Measurements from ENCODE around the gene STX8.
"Not testable (repeated sequence)": the region's sequence is repeated elsewhere in the genome, so short reads cannot be mapped to it uniquely, and the experiment has no call there.

The STX8 gene

DNA sequence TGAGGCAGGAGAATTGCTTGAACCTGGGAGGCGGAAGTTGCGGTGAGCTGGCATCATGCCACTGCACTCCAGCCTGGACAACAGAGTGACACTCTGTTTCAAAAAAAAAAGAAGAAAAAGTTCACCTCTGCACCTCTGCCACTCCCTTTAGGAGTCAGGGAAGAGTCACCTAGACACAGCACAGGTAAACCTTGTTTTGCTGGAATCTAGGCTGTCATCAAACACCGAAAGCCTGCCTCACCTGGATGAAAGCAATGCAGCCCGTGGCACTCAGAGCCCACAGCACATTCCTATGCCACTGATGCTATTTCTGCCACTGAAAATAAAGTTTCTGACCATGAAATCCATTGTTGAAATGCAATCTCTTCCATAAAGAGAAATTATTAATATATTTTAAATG lies 23.0 kb upstream of the STX8 start:
- no peak for TF ChIP-seq CTCF (IDR thresholded peaks at IDR 0.05; ENCODE audit: insufficient read depth, low read depth, low read length, missing control alignments)
- no peak overlapping the region for H3K4me3 ChIP-seq (ENCODE audit: low read length)
- DNase-seq (ENCODE audit: low read depth) = peak; percentile 68

DNA sequence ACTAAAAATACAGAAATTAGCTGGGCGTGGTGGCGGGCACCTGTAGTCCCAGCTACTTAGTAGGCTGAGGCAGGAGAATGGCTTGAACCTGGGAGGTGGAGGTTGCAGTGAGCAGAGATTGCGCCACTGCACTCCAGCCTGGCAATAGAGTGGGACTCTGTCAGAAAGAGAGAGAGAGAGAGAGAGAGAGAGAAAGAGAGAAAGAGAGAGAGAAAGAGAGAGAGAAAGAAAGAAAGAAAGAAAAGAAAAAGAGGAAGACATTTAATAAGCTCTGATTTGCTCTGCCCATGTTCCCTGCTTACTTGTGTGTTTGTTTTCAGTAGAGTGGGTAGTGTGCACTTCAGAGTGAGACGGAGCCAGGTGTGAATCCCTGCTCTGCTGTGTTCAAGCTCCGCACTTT lies 22.0 kb upstream of the STX8 start:
- DNase-seq (ENCODE audit: low read depth); H3K4me3 ChIP-seq (ENCODE audit: low read length): not testable (repeated sequence)

DNA sequence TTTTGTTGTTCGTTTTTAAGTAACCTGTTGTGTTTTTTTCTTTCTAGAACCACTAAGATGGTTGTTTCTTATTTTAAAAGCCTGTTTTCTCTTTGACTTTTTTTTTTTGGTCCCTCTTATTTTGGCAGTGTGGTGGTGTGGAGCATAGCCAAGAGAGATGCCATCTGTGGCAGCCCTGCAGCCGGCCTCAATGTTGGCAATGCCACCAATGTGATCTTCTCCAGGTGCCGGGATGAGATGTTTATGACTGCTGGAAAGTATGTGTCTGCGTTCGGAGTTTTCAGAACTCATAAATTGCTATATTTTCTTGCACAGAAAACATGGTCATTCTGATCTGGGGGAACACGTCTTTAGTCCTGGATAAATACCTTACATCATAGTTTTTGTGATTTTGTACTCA lies 18.4 kb upstream of the STX8 start:
- DNase-seq (ENCODE audit: low read depth) = no peak

DNA sequence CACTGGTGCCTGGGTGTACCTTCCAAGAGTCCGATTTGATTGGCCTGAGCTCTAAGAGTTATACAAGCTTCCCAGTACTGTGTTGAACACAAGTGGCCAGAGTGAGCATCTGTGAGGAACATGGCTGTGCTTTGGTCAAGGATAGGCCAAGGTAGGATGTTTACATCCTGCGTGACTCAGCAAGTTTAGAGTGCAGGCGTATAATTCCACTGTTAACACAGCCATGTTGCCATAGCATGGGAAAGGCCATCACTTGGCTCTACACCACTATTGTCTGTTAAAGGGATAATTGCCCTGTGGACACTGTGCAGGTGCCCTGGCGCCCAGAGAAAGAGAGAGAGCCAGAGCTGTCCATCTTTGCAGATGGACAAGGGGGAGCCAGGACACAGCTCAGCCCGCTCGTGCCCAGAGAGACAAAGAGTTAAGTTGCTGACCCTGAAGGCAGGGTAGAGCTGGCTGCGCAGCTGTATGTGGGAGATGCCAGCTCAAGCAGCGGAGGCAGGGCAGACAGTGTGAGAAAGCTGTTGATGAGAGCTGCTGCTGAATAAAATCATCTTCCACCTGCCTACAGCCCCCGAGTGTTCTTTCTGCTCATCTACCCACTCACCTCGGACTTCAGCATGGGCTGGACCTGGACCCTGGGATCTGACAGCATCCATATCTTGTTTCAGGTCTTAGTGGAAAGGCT lies 12.5 kb upstream of the STX8 start:
- TF ChIP-seq CTCF (IDR thresholded peaks at IDR 0.05; ENCODE audit: insufficient read depth, low read depth, low read length, missing control alignments) = no peak
- DNase-seq (ENCODE audit: low read depth) = no peak
- H3K4me3 ChIP-seq (ENCODE audit: low read length) = no peak overlapping the region

More for the DNA sequence above, 18.4 kb upstream of the STX8 start:
- TF ChIP-seq CTCF (IDR thresholded peaks at IDR 0.05; ENCODE audit: insufficient read depth, low read depth, low read length, missing control alignments) = no peak
- H3K4me3 ChIP-seq (ENCODE audit: low read length) = no peak overlapping the region

DNA sequence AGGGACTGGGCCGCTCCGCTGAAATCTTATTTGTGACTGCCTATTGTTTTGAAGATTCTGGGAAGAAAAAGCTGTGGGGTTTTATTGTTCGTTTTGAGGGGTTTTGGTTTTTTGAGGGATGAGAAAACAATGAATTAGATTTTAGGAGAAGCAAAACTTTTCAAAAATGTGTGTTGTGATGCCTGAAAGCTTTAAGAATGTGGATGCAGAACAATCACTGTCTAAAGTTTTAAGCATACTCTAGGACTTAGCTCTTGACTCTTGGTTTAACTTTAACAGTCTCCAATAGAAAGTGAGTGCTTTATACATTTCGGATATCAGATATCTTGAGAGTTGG lies 1.7 kb upstream of the STX8 start:
- H3K4me3 ChIP-seq (ENCODE audit: low read length) = no peak overlapping the region
- TF ChIP-seq CTCF (IDR thresholded peaks at IDR 0.05; ENCODE audit: insufficient read depth, low read depth, low read length, missing control alignments) = no peak
- DNase-seq (ENCODE audit: low read depth) = no peak

- peak; percentile 83 for DNase-seq (ENCODE audit: low read depth)
- peak within 1 kb of the TSS; percentile 86 for H3K4me3 ChIP-seq (ENCODE audit: low read length)
- TF ChIP-seq CTCF (IDR thresholded peaks at IDR 0.05; ENCODE audit: insufficient read depth, low read depth, low read length, missing control alignments) = peak; percentile 78
Observed at GRCh38 chr17:9576521-9577372, 1.1 kb upstream of the STX8 start, which contains the start of gene CFAP52. Gene CFAP52, plus strand, starts transcription at chr17:9576642. Its CDS starts 54 bp downstream, at chr17:9576696.

DNA sequence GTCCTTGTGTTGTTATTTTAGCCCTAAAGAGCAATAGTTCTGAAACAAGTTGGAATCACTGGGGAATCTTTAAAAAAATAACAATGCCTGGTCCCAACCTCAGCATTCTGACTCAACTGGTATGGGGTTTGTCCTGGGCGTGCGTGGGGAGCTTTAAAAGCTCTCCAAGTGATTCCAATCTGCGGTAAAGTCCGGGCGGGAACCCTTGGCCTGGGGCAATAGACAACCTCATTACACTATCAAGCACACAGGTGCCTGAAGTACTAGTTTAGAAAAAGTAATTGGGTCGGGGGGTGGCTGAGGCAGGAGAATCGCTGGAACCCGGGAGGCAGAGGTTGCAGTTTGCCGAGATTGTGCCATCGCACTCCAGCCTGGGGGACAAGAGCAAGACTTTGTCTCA lies 4.4 kb downstream of the STX8 start:
- H3K4me3 ChIP-seq (ENCODE audit: low read length) = no peak overlapping the region
- no peak for TF ChIP-seq CTCF (IDR thresholded peaks at IDR 0.05; ENCODE audit: insufficient read depth, low read depth, low read length, missing control alignments)
- peak; percentile 15 for DNase-seq (ENCODE audit: low read depth)
